Gastrocnemius medialis (tissue), 4 donors: Measurements from ENCODE around the gene NLGN1. TPM values are rescaled to one million over a fixed set of nuclear protein-coding genes. Genes with fewer than 3 reads are reported as not detected.

Experiments
- ATAC-seq, 2 donors: fragments of 150-250 bp; one replicate each; pipeline ENCODE4 v1.9.1; 2016
- DNase-seq, 2 donors: peaks; one replicate each; pipeline ENCODE4 v3.0.0-alpha.2; 2019
- H3K27ac ChIP-seq, 4 donors: fragments of 200-600 bp; sonication (generic); 1 replicate in 1 of 4; 2 replicates in 3 of 4; pipeline ENCODE4 v1.5.1; 2016 to 2018; ENCODE audit warnings: mild to moderate bottlenecking in 2 of 4, moderate library complexity in 1 of 4
- H3K27me3 ChIP-seq, 3 donors: fragments of 200-600 bp; sonication (generic) in 2 of 3; 1 replicate in 1 of 3; 2 replicates in 2 of 3; pipeline versions ENCODE4 v1.5.1 to v1.6.0; 2016 to 2019; ENCODE audit warnings: mild to moderate bottlenecking in 1 of 3, moderate library complexity in 1 of 3
- H3K36me3 ChIP-seq, 2 donors: fragments of 200-600 bp; sonication (generic) in 1 of 2; one replicate each; pipeline ENCODE4 v1.5.1; 2017 to 2018
- H3K4me1 ChIP-seq, 2 donors: fragments of 200-600 bp; sonication (generic) in 1 of 2; one replicate each; pipeline ENCODE4 v1.5.1; 2016 to 2017; ENCODE audit warnings: mild to moderate bottlenecking in 2 of 2
- H3K4me3 ChIP-seq, 4 donors: fragments of 200-600 bp; sonication (generic) in 3 of 4; 1 replicate in 1 of 4; 2 replicates in 3 of 4; pipeline ENCODE4 v1.5.1; 2016 to 2019; ENCODE audit warnings: mild to moderate bottlenecking in 2 of 4
- H3K9me3 ChIP-seq, 3 donors: fragments of 200-600 bp; sonication (generic) in 2 of 3; 1 replicate in 1 of 3; 2 replicates in 2 of 3; pipeline ENCODE4 v1.5.1; 2016 to 2019
- POLR2A ChIP-seq, 2 donors: fragments of 450-650 bp; IDR thresholded peaks; one replicate each; pipeline ENCODE4 v1.6.1; 2017; ENCODE audit warnings: antibody characterized with exemption in 2 of 2, mild to moderate bottlenecking in 2 of 2, moderate library complexity in 2 of 2
- in situ Hi-C, 4 donors: fragments of 200-750 bp; cut with MboI; loops; one replicate each; pipeline versions ENCODE4 v1.15.0 to v1.8.0; 2017; ENCODE audit warnings: low sequenced_read_pairs in 4 of 4
- intact Hi-C: fragments of 100-400 bp; cut with DNase I; formaldehyde crosslinking; loops from one replicate; pipeline ENCODE4 v1.15.1; 2023; ENCODE audit warnings: low total_unique reads
- total RNA-seq, 4 donors: library from RNA; depleted of rRNA; stranded (reverse); fragments of >200 nt; gene quantifications; one replicate each; pipeline versions ENCODE4 v1.1.0 to v1.2.3, GENCODE V29; 2016
- TF ChIP-seq, protein P1 (sequence below), 5 experiments: fragments of 450-650 bp in 3 of 5; fragments of 200-600 bp in 2 of 5; sonication (generic) in 2 of 5; IDR thresholded peaks in 4 of 5; conservative IDR thresholded peaks in 1 of 5; 1 replicate in 4 of 5; 2 replicates in 1 of 5; pipeline ENCODE4 v1.5.1; 2016 to 2019; ENCODE audit warnings: antibody characterized with exemption in 5 of 5, mild to moderate bottlenecking in 3 of 5, moderate library complexity in 3 of 5

The NLGN1 gene
- total RNA-seq, 4 donors from 2014 or later: 0.52 to 1.9 (median 1.1) TPM

DNA sequence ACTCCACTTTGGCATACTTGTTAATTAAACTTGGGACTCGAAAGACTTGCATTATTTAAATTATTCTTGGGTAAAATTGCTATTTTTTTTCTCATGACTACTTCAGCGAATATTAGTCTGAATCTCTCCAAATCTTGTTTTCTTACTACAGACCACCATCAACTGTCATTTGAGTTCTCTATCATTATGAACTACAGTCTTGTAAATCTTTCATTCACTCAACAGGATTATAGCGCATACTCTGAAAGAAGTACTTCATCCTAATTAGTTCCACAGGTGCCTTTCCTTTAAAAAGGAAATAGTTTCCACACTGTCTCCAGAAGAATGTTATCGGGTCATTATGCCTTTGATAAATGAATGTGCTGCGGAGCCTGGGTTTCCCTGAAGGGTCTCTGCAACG is 149.5 kb downstream of the NLGN1 start:
- in situ Hi-C loops (no loop called here), intact Hi-C loops (no loop called here)
- no peaks in the 10 kb centered on the region for H3K4me1 ChIP-seq

DNA sequence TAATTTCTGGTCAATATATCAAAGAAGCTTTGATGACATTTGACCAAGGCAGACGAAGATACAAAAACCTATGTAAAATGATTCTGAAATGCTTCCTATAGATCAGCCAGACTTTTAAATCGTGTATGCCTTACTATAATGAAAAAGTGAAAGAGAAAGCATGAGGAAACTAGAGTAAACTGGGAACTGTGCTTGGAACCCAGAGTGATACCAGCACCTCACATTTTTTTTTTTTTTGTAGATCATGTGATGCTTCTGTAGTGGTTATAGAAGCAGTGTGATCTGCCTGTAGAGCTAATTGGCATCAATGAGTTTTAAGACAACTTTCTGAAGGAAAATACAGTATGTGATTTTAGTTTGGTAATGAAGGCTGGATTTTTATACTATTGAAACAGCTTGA is 150.7 kb downstream of the NLGN1 start:
- H3K9me3 ChIP-seq: no peaks in the 10 kb centered on the region
- intact Hi-C loops (no loop called here), in situ Hi-C loops (no loop called here)
- H3K27ac ChIP-seq: no peak overlapping the region
- no peaks in the 10 kb centered on the region for H3K36me3 ChIP-seq
- DNase-seq (no peak), ATAC-seq (no peak)
- no peaks in the 10 kb centered on the region for H3K4me1 ChIP-seq
- no peak overlapping the region for H3K4me3 ChIP-seq
- H3K27me3 ChIP-seq: no peaks in the 10 kb centered on the region
- no peak for TF ChIP-seq POLR2A (IDR thresholded peaks at IDR 0.05)

More for the DNA sequence above, 149.5 kb downstream of the NLGN1 start:
- DNase-seq: no peak
- Histone ChIP-seq H3K36me3 (no peaks in the 10 kb centered on the region), H3K27ac (no peak overlapping the region), H3K27me3 (no peaks in the 10 kb centered on the region), H3K4me3 (no peak overlapping the region), H3K9me3 (no peaks in the 10 kb centered on the region)
- no peak for ATAC-seq
- no peak for TF ChIP-seq POLR2A (IDR thresholded peaks at IDR 0.05)
- TF ChIP-seq, protein P1, sequence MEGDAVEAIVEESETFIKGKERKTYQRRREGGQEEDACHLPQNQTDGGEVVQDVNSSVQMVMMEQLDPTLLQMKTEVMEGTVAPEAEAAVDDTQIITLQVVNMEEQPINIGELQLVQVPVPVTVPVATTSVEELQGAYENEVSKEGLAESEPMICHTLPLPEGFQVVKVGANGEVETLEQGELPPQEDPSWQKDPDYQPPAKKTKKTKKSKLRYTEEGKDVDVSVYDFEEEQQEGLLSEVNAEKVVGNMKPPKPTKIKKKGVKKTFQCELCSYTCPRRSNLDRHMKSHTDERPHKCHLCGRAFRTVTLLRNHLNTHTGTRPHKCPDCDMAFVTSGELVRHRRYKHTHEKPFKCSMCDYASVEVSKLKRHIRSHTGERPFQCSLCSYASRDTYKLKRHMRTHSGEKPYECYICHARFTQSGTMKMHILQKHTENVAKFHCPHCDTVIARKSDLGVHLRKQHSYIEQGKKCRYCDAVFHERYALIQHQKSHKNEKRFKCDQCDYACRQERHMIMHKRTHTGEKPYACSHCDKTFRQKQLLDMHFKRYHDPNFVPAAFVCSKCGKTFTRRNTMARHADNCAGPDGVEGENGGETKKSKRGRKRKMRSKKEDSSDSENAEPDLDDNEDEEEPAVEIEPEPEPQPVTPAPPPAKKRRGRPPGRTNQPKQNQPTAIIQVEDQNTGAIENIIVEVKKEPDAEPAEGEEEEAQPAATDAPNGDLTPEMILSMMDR (IDR thresholded peaks at IDR 0.05 in 4 of 5, conservative IDR thresholded peaks at IDR 0.05 in 1 of 5): no peak

DNA sequence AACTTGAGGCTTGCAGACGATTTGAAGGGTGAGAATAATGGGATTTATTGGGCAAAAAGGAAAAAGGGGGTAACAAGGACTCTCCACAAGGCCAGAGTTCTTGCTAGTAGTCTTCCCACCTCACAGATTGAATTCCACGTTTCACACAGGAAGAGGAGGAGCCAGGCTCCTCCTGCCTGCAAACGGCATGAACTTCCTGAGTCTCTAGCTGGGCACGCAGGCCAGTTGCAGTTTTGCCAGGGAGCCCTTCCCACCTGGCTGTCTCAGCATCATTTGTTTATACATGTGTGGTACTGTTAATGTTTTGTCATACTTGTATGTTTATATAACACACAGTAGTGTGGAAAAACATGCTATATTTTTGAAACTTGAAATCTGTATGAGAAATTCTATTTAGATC is 155.0 kb downstream of the NLGN1 start:
- no peak overlapping the region for H3K4me3 ChIP-seq
- H3K36me3 ChIP-seq: no peaks in the 10 kb centered on the region
- ATAC-seq (no peak), DNase-seq (no peak)
- no peaks in the 10 kb centered on the region for H3K4me1 ChIP-seq
- TF ChIP-seq, protein P1 (IDR thresholded peaks at IDR 0.05 in 4 of 5, conservative IDR thresholded peaks at IDR 0.05 in 1 of 5): no peak
- TF ChIP-seq POLR2A (IDR thresholded peaks at IDR 0.05): no peak
- H3K27ac ChIP-seq: no peak overlapping the region
- H3K9me3 ChIP-seq: no peaks in the 10 kb centered on the region
- H3K27me3 ChIP-seq: no peaks in the 10 kb centered on the region
- intact Hi-C loops (loop anchor here (5.0 kb wide), 1 partner anchor 180 kb away; no protein-coding TSS in a partner anchor), in situ Hi-C loops (no loop called here)

DNA sequence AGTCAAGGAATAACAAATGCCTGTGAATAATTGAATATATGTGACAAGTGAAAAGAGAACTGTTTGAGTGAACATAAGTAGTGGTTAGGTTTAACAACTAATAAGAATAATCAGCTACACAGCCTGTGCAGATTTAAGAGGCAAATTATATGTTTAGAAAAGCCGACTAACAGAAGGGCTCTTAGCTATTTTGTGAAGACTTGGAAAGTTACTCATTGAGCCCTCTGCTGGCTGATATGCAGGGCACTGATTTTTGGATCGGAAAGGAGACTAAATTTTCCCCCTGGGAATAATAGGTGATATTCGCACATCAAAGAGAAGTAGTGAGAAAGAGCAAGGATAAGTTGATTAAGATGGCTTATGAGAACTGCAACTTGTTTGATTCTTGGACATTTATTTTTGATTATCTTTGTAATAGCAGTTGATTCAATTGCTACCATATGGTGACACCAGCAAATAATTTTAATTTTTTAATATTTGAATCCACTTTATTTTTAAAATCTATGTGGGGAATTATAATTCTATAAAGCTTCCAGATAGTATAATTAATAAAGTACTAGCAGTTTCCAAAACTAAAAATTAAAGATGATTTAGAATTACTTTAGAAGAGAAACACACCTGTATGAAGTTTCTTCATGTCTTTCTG is 156.2 kb downstream of the NLGN1 start:
- DNase-seq: no peak
- in situ Hi-C loops (no loop called here), intact Hi-C loops (loop anchor here (5.0 kb wide), 1 partner anchor 181 kb away; no protein-coding TSS in a partner anchor)
- H3K9me3 ChIP-seq: no peaks in the 10 kb centered on the region
- no peak overlapping the region for H3K4me3 ChIP-seq
- no peaks in the 10 kb centered on the region for H3K27me3 ChIP-seq
- no peaks in the 10 kb centered on the region for H3K4me1 ChIP-seq
- H3K36me3 ChIP-seq: no peaks in the 10 kb centered on the region
- no peak for ATAC-seq
- no peak for TF ChIP-seq POLR2A (IDR thresholded peaks at IDR 0.05)
- TF ChIP-seq, protein P1 (IDR thresholded peaks at IDR 0.05 in 4 of 5, conservative IDR thresholded peaks at IDR 0.05 in 1 of 5): peak in 3 of 5 experiments; percentile 24 to 58 (median 45)
- H3K27ac ChIP-seq: no peak overlapping the region

DNA sequence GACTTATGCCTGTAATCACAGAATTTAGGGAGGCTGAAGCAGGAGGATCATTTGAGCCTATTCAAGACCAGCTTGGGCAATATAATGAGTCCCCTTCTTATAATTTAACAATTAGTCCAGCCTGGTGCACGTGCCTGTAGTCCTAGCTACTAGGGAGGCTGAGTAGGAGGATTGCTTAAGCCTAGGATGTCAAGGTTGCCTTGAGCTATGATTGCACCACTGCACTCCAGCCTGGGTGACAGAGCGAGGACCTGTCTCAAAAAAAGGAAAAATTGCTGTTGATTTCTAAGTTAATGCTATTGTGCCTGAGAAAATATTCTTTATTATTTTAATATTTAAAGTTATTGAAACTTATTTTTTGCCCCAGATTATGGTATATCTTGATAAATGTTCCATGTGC is 159.0 kb downstream of the NLGN1 start:
- TF ChIP-seq, protein P1 (IDR thresholded peaks at IDR 0.05 in 4 of 5, conservative IDR thresholded peaks at IDR 0.05 in 1 of 5): no peak
- H3K9me3 ChIP-seq: no peaks in the 10 kb centered on the region
- no peaks in the 10 kb centered on the region for H3K4me1 ChIP-seq
- H3K27ac ChIP-seq: no peak overlapping the region
- H3K4me3 ChIP-seq: no peak overlapping the region
- intact Hi-C loops (no loop called here), in situ Hi-C loops (no loop called here)
- H3K27me3 ChIP-seq: no peaks in the 10 kb centered on the region
- ATAC-seq (no peak), DNase-seq (no peak)
- no peaks in the 10 kb centered on the region for H3K36me3 ChIP-seq
